Renal cortex interstitium (tissue), 11 donors: Measurements from ENCODE around the gene ZNF560. TPM values are rescaled to one million over a fixed set of nuclear protein-coding genes. Genes with fewer than 3 reads are reported as not detected.

ENCODE experiments used
- DNase-seq, 11 donors: peaks; one replicate each; pipeline ENCODE4 v3.0.0-alpha.2; 2013; ENCODE audit warnings: low read depth in 9 of 11, low spot score in 4 of 11; ENCODE audit errors: extremely low read depth in 1 of 11
- polyA plus RNA-seq, 3 donors: library from polyadenylated mRNA; unstranded; fragments of 120-200 nt; gene quantifications; one replicate each; pipeline ENCODE4 v1.2.1, GENCODE V29; 2013; ENCODE audit not compliant: insufficient read length in 3 of 3

The ZNF560 gene
- polyA plus RNA-seq, 3 donors, result 0.56 to 0.93 (median 0.67) TPM

DNA sequence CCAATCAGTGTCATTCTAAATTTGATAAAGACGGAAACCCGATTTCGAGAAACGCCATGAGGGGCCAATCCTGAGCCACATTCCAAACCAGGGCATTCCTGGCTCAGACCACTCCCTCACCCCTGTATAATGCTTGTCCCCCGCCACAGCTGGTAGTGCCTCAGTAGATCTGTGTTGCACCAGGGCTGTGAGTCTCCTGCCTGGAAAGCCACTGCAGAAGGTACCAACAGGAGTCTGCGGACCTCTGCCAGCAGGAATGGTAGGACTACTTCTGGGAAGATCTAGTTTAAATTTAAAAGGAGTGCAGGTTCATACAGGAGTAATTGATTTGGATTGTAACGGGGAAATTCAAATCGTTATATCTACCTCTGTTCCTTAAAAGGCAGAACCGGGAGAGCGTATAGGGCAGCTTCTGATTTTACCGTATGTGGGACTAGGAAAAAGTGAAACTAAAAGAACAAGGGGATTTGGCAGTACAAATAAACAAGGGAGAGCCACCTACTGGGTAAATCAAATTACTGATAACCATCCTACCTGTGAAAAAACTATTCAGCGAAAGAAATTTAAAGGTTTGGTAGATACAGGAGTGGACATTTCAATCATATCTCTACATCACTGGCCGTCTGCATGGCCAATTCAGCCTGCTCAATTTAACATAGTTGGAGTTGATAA, 42.3 kb downstream of the ZNF560 start:
- DNase-seq, result no peak

DNA sequence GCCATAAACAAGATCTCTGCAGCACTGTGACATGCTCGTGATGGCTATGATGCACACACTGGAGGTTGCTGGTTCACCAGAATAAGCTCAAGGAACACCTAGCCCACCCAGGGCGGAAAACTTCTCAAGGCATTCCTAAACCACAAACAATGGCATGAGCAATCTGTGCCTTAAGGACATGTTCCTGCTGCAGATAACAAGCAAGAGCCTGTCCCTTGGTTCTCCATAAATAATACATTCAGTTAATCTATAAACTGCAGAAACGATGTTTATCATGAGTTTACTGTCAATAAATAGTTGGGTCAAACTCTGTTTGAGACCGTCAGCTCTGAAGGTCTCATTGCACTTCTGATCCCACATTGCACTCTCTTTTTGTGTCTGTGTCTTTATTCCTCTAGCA, 44.5 kb downstream of the ZNF560 start:
- DNase-seq, result no peak

GRCh38 chr19:9445037-9445436, 53.4 kb downstream of the ZNF560 start:
- DNase-seq, result no peak

DNA sequence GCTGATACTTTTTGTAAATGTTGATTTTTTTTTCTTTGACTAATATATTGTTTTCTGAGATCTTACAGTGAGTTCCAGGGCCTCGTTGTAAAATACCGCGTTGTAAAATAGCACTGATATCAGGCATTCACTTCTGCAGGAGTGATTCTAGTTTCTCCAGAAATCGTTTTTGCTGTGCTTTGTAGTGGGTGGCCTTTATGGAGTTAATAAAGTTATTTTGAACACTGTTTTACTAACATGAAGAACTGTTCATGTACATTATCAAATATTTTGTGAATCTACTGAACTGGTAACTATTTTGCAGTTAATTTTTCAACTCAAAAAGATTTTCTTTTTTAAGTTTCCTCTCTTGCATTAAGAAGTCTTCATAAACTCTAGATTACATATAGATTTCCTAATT, 62.1 kb downstream of the ZNF560 start:
- DNase-seq, result no peak

DNA sequence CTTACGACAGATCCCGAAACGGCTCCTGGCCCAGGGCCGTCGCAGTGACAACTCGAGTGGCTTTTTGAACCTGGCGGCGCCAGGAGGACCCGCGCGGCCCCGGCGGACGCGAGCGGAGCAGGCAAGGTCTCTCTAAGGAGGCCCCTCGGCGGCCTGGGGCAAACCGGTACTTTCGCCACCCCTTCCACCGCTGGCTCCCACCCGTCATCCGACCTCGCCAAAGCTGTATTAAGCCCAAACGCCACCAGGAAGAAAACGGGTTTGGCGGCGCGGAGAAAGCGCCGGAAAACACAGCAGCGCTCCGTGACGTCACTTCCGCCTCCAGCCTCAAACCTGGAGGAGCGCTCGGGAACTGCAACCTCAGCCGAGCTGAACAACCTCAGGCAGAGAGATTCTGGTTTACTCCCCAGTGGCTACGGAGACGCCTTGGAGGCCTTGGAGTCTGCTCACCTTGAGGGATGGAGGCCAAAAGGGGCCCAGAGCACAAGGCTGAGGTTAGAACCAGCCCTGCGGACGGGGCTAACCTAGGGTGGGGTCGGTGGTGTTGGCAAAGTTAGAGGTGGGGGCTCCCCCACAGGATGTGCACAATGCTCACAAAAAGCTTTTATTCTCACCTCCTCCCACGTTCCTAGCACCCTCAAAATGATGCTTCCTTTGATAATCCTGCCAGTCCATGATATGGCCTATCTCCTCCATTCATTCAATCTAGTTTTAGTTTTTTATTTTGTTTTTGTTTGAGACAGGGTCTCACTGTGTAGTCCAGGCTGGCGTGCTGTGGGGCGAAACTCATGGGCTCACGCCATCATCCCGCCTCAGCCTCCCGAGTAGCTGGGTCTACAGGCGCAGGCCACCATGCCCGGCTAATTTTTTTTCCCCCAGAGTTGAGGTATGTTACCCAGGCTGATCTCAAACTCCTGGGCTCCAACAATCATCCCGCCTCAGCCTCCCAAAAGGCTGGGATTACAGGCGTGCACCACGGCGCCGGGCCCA, 62.8 kb downstream of the ZNF560 start, which contains the start of gene ZNF266:
Gene ZNF266, minus strand, starts transcription at position 295 of the 990 bp plus-strand sequence. CDS start 15,484 bp downstream, outside the sequence.
- peak; percentile 80 to 95 (median 89) for DNase-seq

DNA sequence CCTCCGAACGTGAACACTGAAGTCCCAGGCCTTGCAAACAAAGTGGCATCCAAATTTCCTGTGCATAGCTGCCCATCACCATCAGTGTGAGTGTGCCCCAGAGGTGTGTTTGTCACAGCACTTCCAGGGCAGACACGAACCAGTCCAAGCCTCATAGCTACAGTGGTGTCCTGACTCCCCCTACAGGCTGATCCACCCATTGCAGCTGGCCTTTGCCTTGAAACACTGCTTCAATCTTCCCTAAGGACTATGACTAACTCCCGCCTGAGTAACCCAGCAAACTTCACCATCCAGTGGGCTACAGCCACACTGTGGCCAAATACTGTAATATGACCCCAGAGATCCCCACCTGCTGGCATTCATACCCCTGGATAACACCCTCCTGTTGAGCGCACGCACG, 66.9 kb downstream of the ZNF560 start:
- DNase-seq, result no peak

DNA sequence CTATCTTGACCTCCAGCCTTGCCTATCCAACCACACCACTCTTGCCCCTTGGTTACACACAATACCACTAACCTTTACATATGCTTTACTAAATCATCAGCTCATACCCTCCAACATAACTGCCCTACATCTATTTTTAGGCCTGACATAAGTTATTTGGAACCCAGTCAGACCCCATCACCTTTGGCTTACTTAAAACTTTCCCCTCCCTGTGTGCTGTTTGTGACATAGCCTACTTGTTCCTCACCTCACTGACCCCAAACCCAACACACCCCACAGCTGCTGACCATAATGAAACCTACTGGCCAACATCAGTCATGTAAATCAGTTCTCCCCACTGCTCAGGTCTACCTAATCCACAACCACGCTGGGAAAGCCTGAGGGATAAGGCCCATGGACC, 68.0 kb downstream of the ZNF560 start:
- no peak for DNase-seq

GRCh38 chr19:9427941-9428340, 70.5 kb downstream of the ZNF560 start:
- DNase-seq, result no peak

Other genes with a start within 250 kb of the ZNF560 start
- not detected for gene OR7E24, start 247.7 kb downstream of the ZNF560 start, polyA plus RNA-seq
- gene ZNF699, start 188.8 kb downstream of the ZNF560 start, polyA plus RNA-seq, result 1 to 10 TPM; 6.7 to 7.4 (median 7.1) TPM
- gene ZNF559, start 174.4 kb downstream of the ZNF560 start, polyA plus RNA-seq, result 10 to 100 TPM; 56.7 to 72.3 (median 65.9) TPM
- 10 to 100 TPM; 10.0 to 14.0 (median 13.9) TPM for gene ZNF177, start 135.6 kb downstream of the ZNF560 start, polyA plus RNA-seq
- 10 to 100 TPM; 36.3 to 67.1 (median 38.1) TPM for gene ZNF266, start 63.0 kb downstream of the ZNF560 start, polyA plus RNA-seq
- 10 to 100 TPM; 20.3 to 25.0 (median 24.4) TPM for gene ZNF426, start 40.0 kb upstream of the ZNF560 start, polyA plus RNA-seq
- 10 to 100 TPM; 14.7 to 30.5 (median 20.6) TPM for gene ZNF121, start 85.9 kb upstream of the ZNF560 start, polyA plus RNA-seq
- gene ZNF561, start 122.6 kb upstream of the ZNF560 start, polyA plus RNA-seq, result 10 to 100 TPM; 49.3 to 62.8 (median 62.5) TPM
- 10 to 100 TPM; 25.7 to 26.7 (median 26.4) TPM for gene ZNF562, start 176.5 kb upstream of the ZNF560 start, polyA plus RNA-seq